ENCODE data around the gene TNN. TPM values are rescaled to one million over a fixed set of nuclear protein-coding genes. Genes with fewer than 3 reads are reported as not detected.

Gene TNN
- total RNA-seq, 3 donors from 2014 or later: 0.06 TPM; not detected in 2

DNA sequence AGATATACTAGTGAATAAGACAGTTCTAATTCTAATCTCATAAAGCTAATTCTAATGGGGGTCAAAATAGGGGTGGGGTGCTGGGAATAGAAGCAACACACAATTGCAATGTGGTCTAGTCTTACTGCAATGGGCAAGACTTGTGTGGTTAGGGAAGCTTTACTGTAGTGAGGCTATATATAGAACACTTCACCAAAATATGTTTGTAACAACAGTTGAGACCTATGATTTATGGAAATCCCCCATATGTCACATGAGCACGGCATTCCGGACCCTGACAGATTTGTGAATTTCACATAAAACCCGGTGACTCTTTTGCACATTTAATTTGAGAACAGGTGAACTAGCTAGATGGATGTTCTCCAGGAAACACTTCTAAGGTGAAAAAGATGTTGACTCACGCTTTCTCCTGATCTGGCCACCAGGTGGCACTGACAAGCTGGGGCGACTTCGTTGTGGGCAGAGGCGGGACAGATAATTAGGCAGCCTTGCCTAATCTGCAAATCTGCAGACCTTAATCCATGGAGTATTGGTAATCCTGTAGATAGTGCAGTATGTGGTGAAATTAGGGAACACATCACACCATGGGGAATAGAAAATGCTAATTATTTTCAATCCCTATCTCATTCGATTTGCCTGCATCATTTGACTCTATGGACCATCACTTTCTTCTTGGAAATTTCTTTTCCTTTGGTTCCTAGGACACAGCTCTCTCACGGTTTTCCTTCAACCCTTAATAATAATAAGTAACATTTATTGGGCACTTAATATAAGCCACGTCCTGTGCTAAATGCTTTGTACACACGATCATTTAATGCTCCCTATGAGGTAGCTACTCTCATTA lies 87.2 kb downstream of the TNN start:
- intact Hi-C loops (cut with DNase I, micrococcal nuclease): loop anchor here (5.0 kb wide), 2 partner anchors 67 to 162 kb away; no protein-coding TSS in a partner anchor

GRCh38 chr1:175155473-175155856 lies 87.8 kb downstream of the TNN start:
- no peaks in the 10 kb centered on the region for H3K4me1 ChIP-seq (ENCODE audit: low read depth)
- intact Hi-C loops (cut with DNase I, micrococcal nuclease): loop anchor here in 1 of 2 donors (5.0 kb wide), 1 partner anchor 67 kb away; no protein-coding TSS in a partner anchor
- ATAC-seq (no peak), DNase-seq (no peak)
- no peaks in the 10 kb centered on the region for H3K36me3 ChIP-seq (ENCODE audit: low read depth)
- no peaks in the 10 kb centered on the region for H3K9me3 ChIP-seq
- no peak overlapping the region for H3K4me3 ChIP-seq
- TF ChIP-seq CTCF (IDR thresholded peaks at IDR 0.05): no peak

More for the DNA sequence above, 87.2 kb downstream of the TNN start:
- ATAC-seq (peak; percentile 78), DNase-seq (peak; percentile 59 to 83 (median 82))
- H3K4me1 ChIP-seq (ENCODE audit: low read depth): no peaks in the 10 kb centered on the region
- no peak overlapping the region for H3K4me3 ChIP-seq
- H3K9me3 ChIP-seq: no peaks in the 10 kb centered on the region
- H3K36me3 ChIP-seq (ENCODE audit: low read depth): no peaks in the 10 kb centered on the region
- TF ChIP-seq CTCF (IDR thresholded peaks at IDR 0.05): peak; percentile 62

GRCh38 chr1:175155936-175156335 lies 88.3 kb downstream of the TNN start:
- ATAC-seq: no peak
- Histone ChIP-seq H3K4me3 (no peak overlapping the region), H3K4me1 (ENCODE audit: low read depth) (no peaks in the 10 kb centered on the region), H3K36me3 (ENCODE audit: low read depth) (no peaks in the 10 kb centered on the region), H3K9me3 (no peaks in the 10 kb centered on the region)
- intact Hi-C loops (cut with DNase I, micrococcal nuclease): loop anchor here in 1 of 2 donors (5.0 kb wide), 1 partner anchor 66 kb away; no protein-coding TSS in a partner anchor
- no peak for TF ChIP-seq CTCF (IDR thresholded peaks at IDR 0.05)
- no peak for DNase-seq

- Histone ChIP-seq H3K4me3 (no peak overlapping the region), H3K36me3 (ENCODE audit: low read depth) (no peaks in the 10 kb centered on the region), H3K4me1 (ENCODE audit: low read depth) (no peaks in the 10 kb centered on the region), H3K9me3 (no peaks in the 10 kb centered on the region)
- ATAC-seq: no peak
- TF ChIP-seq CTCF (IDR thresholded peaks at IDR 0.05): no peak
- DNase-seq: no peak
- intact Hi-C loops (cut with DNase I, micrococcal nuclease): loop anchor here in 1 of 2 donors (5.0 kb wide), 1 partner anchor 65 kb away; no protein-coding TSS in a partner anchor
Observed at GRCh38 chr1:175157200-175157599, 89.6 kb downstream of the TNN start.

DNA sequence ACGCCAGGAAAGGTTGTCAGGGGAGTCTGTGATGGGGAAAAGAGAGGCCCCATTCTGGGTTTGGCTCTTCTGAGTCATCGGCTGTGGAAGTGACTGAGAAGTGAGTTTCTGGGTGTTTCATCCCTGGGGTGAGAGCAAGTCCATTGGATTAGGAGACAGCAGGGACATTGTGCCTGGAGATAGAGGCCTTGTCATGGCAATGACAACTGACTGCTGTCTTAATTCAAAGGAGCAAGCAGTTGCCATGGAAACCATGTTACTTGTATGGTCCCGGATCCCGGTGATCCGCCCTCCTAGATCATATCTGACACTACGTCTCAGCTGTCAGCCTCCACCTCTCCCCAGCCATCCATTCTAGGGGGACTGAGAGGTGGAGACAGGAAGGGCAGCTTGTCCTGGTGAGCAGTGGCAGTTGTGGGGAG lies 90.5 kb downstream of the TNN start:
- no peaks in the 10 kb centered on the region for H3K36me3 ChIP-seq (ENCODE audit: low read depth)
- TF ChIP-seq CTCF (IDR thresholded peaks at IDR 0.05): no peak
- no peak overlapping the region for H3K4me3 ChIP-seq
- no peaks in the 10 kb centered on the region for H3K4me1 ChIP-seq (ENCODE audit: low read depth)
- ATAC-seq (no peak), DNase-seq (no peak)
- H3K9me3 ChIP-seq: no peaks in the 10 kb centered on the region
- intact Hi-C loops (cut with DNase I, micrococcal nuclease): loop anchor here in 1 of 2 donors (5.0 kb wide), 1 partner anchor 64 kb away; no protein-coding TSS in a partner anchor

All from mucosa of descending colon (tissue), 3 donors.